Measurements from ENCODE around the gene MYMK.

MYMK gene

GRCh38 chr9:133557581-133557980 lies 32.8 kb upstream of the MYMK start:
- DNase-seq, result no peak

DNA sequence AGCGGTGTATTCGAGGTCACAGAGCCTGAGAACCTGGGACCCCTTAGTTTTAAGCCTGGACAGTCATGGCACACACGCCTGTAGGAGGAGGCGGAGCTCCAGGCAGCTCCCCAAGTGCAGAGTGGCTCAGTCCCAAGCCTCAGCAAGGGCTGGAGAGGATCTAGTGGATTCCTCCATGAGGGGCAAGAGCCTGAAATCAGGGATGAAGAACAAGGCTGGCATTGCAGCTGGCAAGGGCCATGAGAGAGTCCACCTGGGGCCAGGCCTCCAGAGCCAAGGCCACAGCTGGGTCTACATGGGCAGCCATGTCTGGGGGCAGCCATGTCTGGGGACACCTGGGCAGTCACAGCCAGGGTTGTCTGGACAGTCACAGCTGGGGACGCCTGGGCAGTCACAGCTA lies 31.6 kb upstream of the MYMK start:
- DNase-seq, result no peak

DNA sequence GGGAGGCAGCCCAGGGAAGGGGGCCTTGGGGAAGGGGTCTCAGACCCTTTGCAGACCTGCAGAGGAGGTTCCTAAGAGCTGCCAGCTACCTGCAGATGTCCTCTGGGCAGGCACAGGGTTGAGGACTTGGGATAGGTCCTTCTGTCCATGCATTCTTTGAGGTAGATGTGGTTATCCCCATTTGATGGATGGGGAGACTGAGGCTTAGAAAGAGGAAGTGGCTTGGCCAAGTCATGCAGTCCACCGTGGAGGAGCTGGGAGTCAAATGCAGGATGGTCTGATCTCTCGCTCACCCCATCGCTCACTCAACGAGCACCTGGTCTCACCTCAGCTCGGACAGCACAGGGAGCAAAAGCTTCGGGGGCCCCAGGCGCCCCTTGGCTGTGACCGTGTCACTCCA lies 30.0 kb upstream of the MYMK start:
- DNase-seq, result no peak

DNA sequence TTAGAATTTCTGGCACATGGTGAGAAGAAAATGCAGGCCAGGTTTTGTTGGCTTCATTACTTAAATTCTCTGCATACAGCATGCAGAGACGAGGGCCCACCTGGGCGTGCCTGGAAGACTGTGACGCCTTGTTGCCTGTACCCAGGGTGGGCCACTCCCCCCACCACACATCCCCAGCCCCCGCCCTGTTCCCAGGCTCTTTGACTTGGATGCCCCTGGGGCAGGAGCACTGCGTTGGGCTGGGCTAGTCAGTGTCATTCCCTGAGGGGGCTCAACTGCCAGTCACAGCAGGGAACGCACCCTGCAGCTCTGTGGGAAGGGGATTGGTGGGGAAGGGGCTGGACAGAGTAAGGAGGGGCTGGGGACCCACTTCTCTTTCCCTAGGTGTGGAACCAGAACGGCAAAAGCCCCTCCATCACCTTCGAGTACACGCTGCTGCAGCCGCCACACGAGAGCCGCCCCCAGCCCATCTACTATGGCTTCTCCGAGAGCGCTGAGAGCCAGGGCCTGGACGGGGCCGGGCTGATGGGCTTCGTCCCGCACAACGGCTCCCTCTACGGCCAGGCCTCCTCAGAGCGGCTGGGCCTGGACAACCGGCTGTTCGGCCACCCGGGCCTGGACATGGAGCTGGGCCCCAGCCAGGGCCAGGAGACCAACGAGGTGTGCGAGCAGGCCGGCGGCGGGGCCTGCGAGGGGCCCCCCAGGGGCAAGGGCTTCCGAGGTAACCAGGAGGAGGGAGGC lies 29.4 kb upstream of the MYMK start:
- DNase-seq, result no peak

- no peak for DNase-seq
Observed at GRCh38 chr9:133553123-133553522, 28.4 kb upstream of the MYMK start.

- no peak for DNase-seq
Observed at GRCh38 chr9:133552236-133552635, 27.5 kb upstream of the MYMK start.

GRCh38 chr9:133551446-133551845 lies 26.7 kb upstream of the MYMK start:
- no peak for DNase-seq

DNA sequence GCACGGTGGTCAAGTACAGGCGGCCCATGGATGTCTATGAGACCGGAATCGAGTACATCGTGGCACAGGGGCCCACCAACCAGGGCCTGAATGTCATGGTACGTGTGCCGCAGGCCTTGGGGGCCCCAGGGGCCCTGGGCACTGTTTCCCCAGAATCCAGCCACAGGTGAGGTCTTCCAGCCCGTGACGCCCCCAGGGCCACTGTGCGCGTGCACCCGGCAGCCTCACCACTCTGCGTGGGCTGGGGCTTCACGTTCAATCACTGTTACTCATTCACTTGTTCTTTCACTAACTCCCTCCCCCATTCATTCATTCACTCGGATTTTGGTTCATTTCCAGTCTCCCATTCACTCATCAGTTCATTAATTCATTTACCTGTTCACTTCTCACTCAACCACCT lies 22.4 kb upstream of the MYMK start:
- DNase-seq, result no peak

DNA sequence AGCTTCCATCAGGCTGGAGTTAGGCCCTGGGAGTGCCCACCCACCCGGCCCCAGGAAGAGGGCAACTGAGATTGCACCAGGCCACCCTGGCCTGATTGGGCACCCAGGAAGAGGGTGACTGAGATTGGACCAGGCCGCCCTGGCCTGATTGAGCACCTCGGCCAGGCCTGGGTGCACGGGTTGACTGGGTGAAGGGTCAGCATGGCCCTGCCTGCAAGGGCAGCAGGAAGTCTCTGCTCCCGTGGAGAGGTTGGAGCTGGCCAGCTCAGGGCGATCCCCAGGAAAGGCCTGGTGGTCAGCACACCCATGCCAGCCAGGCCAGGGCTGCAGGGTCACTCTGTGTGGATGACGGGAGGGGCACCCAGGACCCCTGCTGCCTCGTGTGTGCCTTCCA lies 21.5 kb upstream of the MYMK start:
- DNase-seq, result no peak

- DNase-seq, result no peak
Observed at GRCh38 chr9:133545494-133546286, 20.9 kb upstream of the MYMK start.

DNA sequence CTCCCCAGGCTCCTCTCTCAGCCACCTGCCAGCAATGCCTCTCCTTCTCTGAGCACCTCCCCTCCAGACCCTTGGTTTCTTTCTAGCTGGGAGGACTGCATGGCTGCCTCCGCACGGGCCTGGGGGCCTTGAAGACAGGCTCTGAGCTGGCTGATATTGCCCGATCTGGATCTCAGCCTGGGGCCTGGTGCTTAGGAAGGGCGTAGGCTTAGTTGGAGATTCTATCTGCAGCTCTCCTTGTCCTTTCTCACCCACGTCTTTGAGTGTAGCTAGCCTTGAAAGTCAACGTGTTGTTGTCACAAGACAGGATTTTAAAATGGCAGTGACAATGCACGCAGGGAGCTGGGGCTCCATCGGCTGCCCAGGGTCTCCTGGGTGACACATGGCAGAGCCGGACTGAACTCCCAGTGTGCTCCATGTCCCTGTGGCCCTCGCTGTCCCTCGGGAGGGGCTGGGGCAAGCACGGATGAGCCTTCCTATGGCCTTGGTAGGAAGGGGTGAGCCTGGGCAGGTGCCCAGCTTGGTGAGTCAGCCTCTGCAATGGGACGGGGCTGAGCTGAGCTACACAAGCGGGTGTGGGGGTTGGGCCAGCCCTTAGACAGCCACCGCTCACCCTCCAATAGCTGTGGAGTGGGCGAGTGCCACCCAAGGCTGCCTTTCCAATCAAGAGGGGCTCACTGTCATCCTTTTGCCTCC lies 19.2 kb upstream of the MYMK start:
- no peak for DNase-seq

- DNase-seq, result no peak
Observed at GRCh38 chr9:133542002-133542401, 17.2 kb upstream of the MYMK start.

- no peak for DNase-seq
Observed at GRCh38 chr9:133540698-133541025, 15.9 kb upstream of the MYMK start.

GRCh38 chr9:133539991-133540697 lies 15.4 kb upstream of the MYMK start:
- no peak for DNase-seq

- no peak for DNase-seq
Observed at GRCh38 chr9:133538851-133539833, 14.4 kb upstream of the MYMK start.

DNA sequence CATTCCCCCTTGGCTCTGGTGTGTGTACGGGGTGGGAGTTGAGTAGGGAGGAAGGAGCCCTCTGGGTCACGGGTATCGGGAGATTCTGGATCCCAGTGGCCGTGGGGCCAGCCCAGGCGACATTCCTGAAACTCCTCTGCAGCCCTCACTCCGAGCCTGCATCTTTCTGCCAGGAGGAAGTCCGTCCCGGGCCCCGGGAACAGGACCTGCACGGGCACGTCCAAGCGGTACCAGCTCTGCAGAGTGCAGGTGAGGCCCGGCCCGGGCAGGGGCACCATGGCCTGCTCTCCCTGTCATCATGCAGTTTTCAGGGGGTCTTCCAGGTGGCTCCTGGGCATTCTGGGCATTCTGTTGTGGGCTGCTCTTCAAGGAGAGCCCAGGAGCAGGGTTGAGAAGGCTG lies 13.4 kb upstream of the MYMK start:
- no peak for DNase-seq

DNA sequence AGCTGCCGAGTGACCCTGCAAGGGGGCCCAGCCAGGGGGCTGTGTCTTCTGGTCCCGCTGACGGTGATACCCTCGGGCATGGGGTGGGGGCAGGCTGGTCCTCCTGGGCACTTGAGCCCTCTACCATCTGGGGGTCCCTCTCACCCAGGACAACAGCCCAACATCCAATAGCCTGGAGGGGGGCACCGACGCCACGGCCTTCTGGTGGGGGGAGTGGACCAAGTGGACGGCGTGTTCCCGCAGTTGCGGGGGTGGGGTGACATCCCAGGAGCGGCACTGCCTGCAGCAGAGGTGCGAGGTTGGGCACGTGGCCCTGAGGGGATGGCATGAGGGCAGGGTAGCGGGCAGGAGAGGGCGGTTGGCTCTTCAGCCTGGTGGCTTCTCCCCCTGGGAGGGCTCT lies 12.5 kb upstream of the MYMK start:
- DNase-seq, result no peak

DNA sequence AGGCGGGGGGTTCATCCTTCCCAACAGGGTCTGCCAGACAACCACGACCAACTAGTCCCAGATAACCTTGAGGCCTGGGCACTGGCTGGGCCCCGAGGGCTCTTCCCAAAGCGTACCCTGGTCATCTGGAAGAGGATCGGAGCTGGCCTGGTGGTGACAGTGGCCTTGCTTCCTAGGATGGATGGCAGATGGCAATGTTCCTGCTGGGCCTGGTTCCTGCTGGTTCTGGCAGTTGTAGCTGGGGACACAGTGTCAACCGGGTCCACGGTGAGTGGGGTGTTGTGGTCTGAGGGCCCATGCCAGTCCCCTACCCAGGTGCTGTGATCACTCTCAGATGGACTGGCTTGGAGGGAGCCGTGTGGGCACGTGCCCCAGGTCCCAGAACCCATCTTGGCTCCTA lies 11.8 kb upstream of the MYMK start:
- no peak for DNase-seq

DNA sequence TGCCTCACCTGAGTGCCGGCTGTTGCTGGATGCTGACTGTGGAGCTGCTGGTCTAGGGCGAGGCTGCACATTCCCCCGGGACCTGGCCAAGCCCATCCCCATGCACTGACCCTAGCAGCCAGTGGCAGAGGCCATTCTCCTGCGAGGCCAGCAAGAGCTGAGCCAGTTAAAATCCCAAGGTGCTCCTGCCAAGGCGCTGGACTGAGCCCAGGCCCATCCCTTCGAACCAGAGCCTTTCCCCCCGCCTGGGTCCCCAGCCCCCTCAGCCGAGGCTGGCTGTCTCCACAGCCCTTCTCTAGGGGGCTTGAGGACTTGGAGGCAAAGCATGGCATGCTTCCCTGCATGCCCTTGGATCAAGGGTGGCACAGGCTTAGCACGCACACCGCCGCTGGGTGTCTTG lies 11.3 kb upstream of the MYMK start:
- DNase-seq, result no peak

GRCh38 chr9:133535306-133535877 lies 10.6 kb upstream of the MYMK start:
- no peak for DNase-seq

GRCh38 chr9:133534346-133535291 lies 9.9 kb upstream of the MYMK start, which contains the start of gene ADAMTSL2:
ADAMTSL2 (plus strand) TSS chr9:133534704; CDS start chr9:133536713, 2,009 bp downstream.
- peak; percentile 37 for DNase-seq
